HCT116 (cell line): ENCODE data around the gene AAMP.

ENCODE experiments used
- POLR2A ChIP-seq: IDR thresholded peaks from 2 replicates; pipeline ENCODE4 v1.7.0; 2011; ENCODE audit warnings: borderline replicate concordance; ENCODE audit not compliant: insufficient read depth, insufficient read length; ENCODE audit errors: extremely low read depth
- RAD21 ChIP-seq: IDR thresholded peaks from 2 replicates; pipeline ENCODE4 v1.6.1; 2012; ENCODE audit warnings: low read depth, mild to moderate bottlenecking
- TF ChIP-seq, protein P1 (sequence below), 3 experiments: fragments of 200-600 bp in 1 of 3; sonication (generic) in 1 of 3; IDR thresholded peaks in 2 of 3; conservative IDR thresholded peaks in 1 of 3; 2 replicates each; pipeline ENCODE4 v1.5.1; 2012 to 2017; ENCODE audit warnings: low read depth in 2 of 3, low read length in 2 of 3, antibody characterized with exemption in 1 of 3, borderline replicate concordance in 1 of 3, control low read depth in 1 of 3, mild to moderate bottlenecking in 1 of 3, mixed read lengths in 1 of 3, mixed run types in 1 of 3, moderate library complexity in 1 of 3; ENCODE audit not compliant: insufficient read depth in 1 of 3

DNA sequence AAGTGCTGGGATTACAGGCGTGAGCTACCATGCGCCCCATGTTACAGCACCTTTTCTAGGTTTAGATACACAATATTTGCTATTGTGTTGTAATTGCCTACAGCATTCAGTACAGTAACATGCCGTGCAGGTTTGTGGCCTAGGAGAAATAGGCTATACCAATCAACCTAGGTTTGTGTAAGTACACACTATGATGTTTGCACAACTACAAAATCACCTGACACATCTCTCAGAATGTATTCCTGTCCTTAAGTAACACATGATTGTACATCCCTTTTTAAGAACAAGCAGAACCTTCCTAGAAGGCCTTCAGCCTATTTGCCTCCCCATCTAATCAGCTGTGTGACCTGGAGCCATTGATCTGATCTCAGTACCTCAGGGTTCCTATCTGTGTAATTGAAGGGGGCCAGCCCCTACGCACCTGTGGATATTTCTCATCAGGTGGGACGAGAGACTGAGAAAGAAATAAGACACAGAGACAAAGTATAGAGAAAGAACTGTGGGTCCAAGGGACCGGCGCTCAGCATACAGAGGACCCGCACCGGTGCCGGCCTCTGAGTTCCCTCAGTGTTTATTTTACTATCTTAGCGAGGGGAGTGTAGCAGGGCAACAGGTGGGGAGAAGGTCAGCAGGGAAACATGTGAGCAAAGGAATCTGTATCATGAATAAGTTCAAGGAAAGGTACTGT lies 41.1 kb upstream of the AAMP start:
- no peak for TF ChIP-seq RAD21
- TF ChIP-seq, protein P1, sequence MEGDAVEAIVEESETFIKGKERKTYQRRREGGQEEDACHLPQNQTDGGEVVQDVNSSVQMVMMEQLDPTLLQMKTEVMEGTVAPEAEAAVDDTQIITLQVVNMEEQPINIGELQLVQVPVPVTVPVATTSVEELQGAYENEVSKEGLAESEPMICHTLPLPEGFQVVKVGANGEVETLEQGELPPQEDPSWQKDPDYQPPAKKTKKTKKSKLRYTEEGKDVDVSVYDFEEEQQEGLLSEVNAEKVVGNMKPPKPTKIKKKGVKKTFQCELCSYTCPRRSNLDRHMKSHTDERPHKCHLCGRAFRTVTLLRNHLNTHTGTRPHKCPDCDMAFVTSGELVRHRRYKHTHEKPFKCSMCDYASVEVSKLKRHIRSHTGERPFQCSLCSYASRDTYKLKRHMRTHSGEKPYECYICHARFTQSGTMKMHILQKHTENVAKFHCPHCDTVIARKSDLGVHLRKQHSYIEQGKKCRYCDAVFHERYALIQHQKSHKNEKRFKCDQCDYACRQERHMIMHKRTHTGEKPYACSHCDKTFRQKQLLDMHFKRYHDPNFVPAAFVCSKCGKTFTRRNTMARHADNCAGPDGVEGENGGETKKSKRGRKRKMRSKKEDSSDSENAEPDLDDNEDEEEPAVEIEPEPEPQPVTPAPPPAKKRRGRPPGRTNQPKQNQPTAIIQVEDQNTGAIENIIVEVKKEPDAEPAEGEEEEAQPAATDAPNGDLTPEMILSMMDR (IDR thresholded peaks at IDR 0.05 in 2 of 3, conservative IDR thresholded peaks at IDR 0.05 in 1 of 3; ENCODE audit: borderline replicate concordance in 1 of 3, insufficient read depth in 1 of 3, low read depth in 2 of 3, low read length in 2 of 3), result no peak
- TF ChIP-seq POLR2A, result no peak
